OCI-LY1 (cell line): ENCODE results near the gene PTPN11.

Source experiments
- H2AFZ ChIP-seq: fragments of 200-600 bp; sonication (generic), shearing (Covaris generic); 2 replicates; pipeline ENCODE4 v1.6.0; 2014; ENCODE audit warnings: antibody characterized with exemption, mild to moderate bottlenecking, low read length
- H3F3A ChIP-seq: fragments of 200-600 bp; sonication (generic), shearing (Covaris generic); 2 replicates; pipeline ENCODE4 v1.6.0; 2014; ENCODE audit warnings: mild to moderate bottlenecking, antibody characterized with exemption, low read length, moderate library complexity; ENCODE audit not compliant: insufficient read depth
- H3K27ac ChIP-seq: fragments of 200-600 bp; sonication (generic); 2 replicates; pipeline ENCODE4 v1.5.1; 2014; ENCODE audit warnings: low read length, mixed run types, mild to moderate bottlenecking, low read depth; ENCODE audit not compliant: poor library complexity, severe bottlenecking
- H3K27me3 ChIP-seq: fragments of 200-600 bp; sonication (generic); 2 replicates; pipeline ENCODE4 v1.6.0; 2014; ENCODE audit warnings: antibody characterized with exemption, mild to moderate bottlenecking, low read length, moderate library complexity; ENCODE audit not compliant: insufficient read depth
- H3K36me3 ChIP-seq: fragments of 200-600 bp; sonication (generic); 2 replicates; pipeline ENCODE4 v1.6.1; 2014; ENCODE audit warnings: mild to moderate bottlenecking, antibody characterized with exemption, low read length, moderate library complexity, mixed read lengths; ENCODE audit not compliant: insufficient read depth
- H3K4me1 ChIP-seq: fragments of 200-600 bp; sonication (generic); 2 replicates; pipeline ENCODE4 v1.5.1; 2014; ENCODE audit warnings: mild to moderate bottlenecking, low read length, moderate library complexity; ENCODE audit not compliant: insufficient read depth, severe bottlenecking
- H3K4me2 ChIP-seq: fragments of 200-600 bp; sonication (generic), shearing (Covaris generic); 2 replicates; pipeline ENCODE4 v1.6.1; 2014; ENCODE audit warnings: low read length
- H3K4me3 ChIP-seq: fragments of 200-600 bp; sonication (generic); 2 replicates; pipeline ENCODE4 v1.5.1; 2014; ENCODE audit warnings: low read length, low read depth, mild to moderate bottlenecking, mixed read lengths; ENCODE audit not compliant: poor library complexity, severe bottlenecking
- H3K79me2 ChIP-seq: fragments of 200-600 bp; shearing (Covaris generic); 2 replicates; pipeline ENCODE4 v1.6.1; 2016; ENCODE audit warnings: mixed run types, low read length, mixed read lengths; ENCODE audit not compliant: insufficient read depth
- H3K9ac ChIP-seq: fragments of 200-600 bp; sonication (generic), shearing (Covaris generic); 2 replicates; pipeline ENCODE4 v1.6.1; 2014; ENCODE audit warnings: mild to moderate bottlenecking, low read length, mixed read lengths
- H3K9me2 ChIP-seq: fragments of 200-600 bp; sonication (generic), shearing (Covaris generic); 2 replicates; pipeline ENCODE4 v1.6.1; 2014; ENCODE audit warnings: low read depth, mild to moderate bottlenecking, low read length, mixed read lengths
- H3K9me3 ChIP-seq: fragments of 200-600 bp; shearing (Covaris generic); 2 replicates; pipeline ENCODE4 v1.6.1; 2014; ENCODE audit warnings: low read length, mixed read lengths
- H4K20me1 ChIP-seq: fragments of 200-600 bp; sonication (generic), shearing (Covaris generic); 2 replicates; pipeline ENCODE4 v1.6.0; 2016; ENCODE audit warnings: mild to moderate bottlenecking, low read length; ENCODE audit not compliant: insufficient read depth
- CTCF ChIP-seq: fragments of 200-600 bp; sonication (generic), shearing (Covaris generic); IDR thresholded peaks from 2 replicates; pipeline ENCODE4 v1.5.1; 2017; ENCODE audit warnings: mild to moderate bottlenecking, antibody characterized with exemption, low read length, moderate library complexity, mixed read lengths
- EZH2 ChIP-seq: fragments of 200-600 bp; sonication (generic), shearing (Covaris generic); IDR thresholded peaks from 2 replicates; pipeline ENCODE4 v1.8.0; 2017; ENCODE audit warnings: borderline replicate concordance, mixed run types, mild to moderate bottlenecking, antibody characterized with exemption, low read length, moderate library complexity, mixed read lengths

The PTPN11 gene

DNA sequence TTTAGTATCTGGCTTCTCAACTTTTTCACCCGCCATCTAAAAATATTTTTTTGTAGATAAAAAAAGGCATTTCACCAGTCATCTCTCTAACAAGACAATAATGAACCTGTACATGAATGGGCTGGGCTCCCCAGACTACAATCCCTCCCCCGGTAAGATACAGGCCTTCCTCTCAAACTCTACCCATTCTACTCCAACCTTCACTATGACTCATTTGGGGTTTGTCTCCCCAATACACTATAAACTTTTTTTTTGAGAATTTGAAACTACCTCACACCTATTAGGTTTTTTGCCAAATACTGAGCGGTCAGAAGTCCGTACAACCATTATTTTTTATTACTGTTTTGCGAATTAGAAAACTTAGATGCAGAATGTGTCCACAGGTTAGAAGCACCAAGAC, 10.1 kb upstream of the PTPN11 start:
- Histone ChIP-seq H4K20me1 (no peaks in the 10 kb centered on the region), H3K9ac (peak overlapping the region; percentile 82), H3K9me2 (no peaks in the 10 kb centered on the region), H2AFZ (no peak overlapping the region), H3K27ac (peak overlapping the region; percentile 82), H3K79me2 (peaks cover 14% of the 10 kb centered on the region), H3F3A (0 out of 2 replicates have a peak, but pooled peaks cover 5% of the 10 kb centered on the region), H3K27me3 (no peaks in the 10 kb centered on the region), H3K4me3 (peak overlapping the region; percentile 88), H3K4me1 (peaks cover 26% of the 10 kb centered on the region), H3K36me3 (peaks cover 51% of the 10 kb centered on the region), H3K9me3 (no peaks in the 10 kb centered on the region), H3K4me2 (peak overlapping the region; percentile 84)
- TF ChIP-seq CTCF (no peak), EZH2 (no peak)

DNA sequence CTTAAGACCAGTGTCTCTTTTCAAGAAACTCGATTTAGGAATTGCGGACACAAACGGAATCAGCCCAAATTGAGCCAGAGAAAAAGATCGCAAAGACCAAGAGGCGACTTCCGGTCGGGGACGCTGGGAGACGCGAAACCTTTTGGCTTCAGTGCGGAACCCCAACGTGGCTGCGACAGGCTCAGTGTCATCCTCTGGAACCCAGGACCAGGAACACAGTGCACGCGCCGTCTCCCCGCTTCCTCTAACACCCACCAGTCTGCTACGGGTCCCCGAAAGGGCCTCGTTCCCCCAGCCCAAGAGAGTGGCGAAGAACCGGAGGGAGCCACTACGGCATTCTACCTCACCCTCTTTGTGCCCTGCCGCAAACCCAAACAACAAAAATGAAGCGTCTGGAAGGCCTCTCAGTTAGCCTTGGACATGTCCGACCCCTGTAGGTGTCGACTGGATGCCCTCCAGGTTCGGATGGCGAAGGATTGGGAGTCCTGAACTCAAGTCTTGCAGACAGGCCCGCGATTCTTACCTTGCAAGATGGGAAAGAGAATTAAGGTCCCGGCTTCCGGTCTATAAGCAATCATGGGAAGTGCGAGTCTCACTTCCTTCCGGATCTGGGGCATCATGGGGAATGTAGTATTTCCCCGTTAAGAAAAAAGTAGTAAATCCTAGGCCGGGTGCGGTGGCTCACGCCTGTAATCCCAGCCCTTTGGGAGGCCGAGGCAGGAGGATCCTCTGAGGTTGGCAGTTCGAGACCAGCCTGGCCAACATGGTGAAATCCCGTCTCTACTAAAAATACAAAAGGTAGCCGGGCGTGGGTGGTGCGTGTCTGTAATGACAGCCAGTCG, 9.5 kb upstream of the PTPN11 start, which contains the start of gene RPL6:
TSS of gene RPL6 (minus strand) at position 542 of the 842 bp plus-strand sequence. CDS start 949 bp downstream, outside the sequence.
- peak within 1 kb of the TSS; percentile 88 for H3K4me3 ChIP-seq
- peak within 1 kb of the TSS; percentile 89; the same call in 1 of the 2 replicates for H2AFZ ChIP-seq
- TF ChIP-seq EZH2 (no peak), CTCF (no peak)
- no peaks in the 10 kb centered on the region for H3K27me3 ChIP-seq
- H3K36me3 ChIP-seq: peaks cover 47% of the 10 kb centered on the region
- peaks cover 26% of the 10 kb centered on the region for H3K4me1 ChIP-seq
- H3K4me2 ChIP-seq: peak within 1 kb of the TSS; percentile 84
- H4K20me1 ChIP-seq: no peaks in the 10 kb centered on the region
- peak within 1 kb of the TSS; percentile 82 for H3K9ac ChIP-seq
- H3K79me2 ChIP-seq: peaks cover 14% of the 10 kb centered on the region
- no peaks in the 10 kb centered on the region for H3K9me3 ChIP-seq
- H3K27ac ChIP-seq: peak within 1 kb of the TSS; percentile 82
- 0 out of 2 replicates have a peak, but pooled peaks cover 5% of the 10 kb centered on the region for H3F3A ChIP-seq
- no peaks in the 10 kb centered on the region for H3K9me2 ChIP-seq

- H3K9me2 ChIP-seq: no peaks in the 10 kb centered on the region
Measured at GRCh38 chr12:112409906-112410244, 8.9 kb upstream of the PTPN11 start.

More at GRCh38 chr12:112409906-112410244, 8.9 kb upstream of the PTPN11 start:
- peak overlapping the region; percentile 88 for H3K4me3 ChIP-seq
- TF ChIP-seq EZH2: no peak
- TF ChIP-seq CTCF: no peak
- H4K20me1 ChIP-seq: no peaks in the 10 kb centered on the region
- peak overlapping the region; percentile 84; the same call in 1 of the 2 replicates for H3K4me2 ChIP-seq
- 0 out of 2 replicates have a peak, but pooled peaks cover 5% of the 10 kb centered on the region for H3F3A ChIP-seq
- H3K9me3 ChIP-seq: no peaks in the 10 kb centered on the region
- H3K27me3 ChIP-seq: no peaks in the 10 kb centered on the region
- H3K27ac ChIP-seq: no peak overlapping the region
- peak overlapping the region; percentile 89; the same call in 1 of the 2 replicates for H2AFZ ChIP-seq
- peaks cover 41% of the 10 kb centered on the region for H3K36me3 ChIP-seq
- peaks cover 14% of the 10 kb centered on the region for H3K79me2 ChIP-seq
- H3K4me1 ChIP-seq: peaks cover 26% of the 10 kb centered on the region
- H3K9ac ChIP-seq: no peak overlapping the region
